GM21367 (cell line): Measurements from ENCODE around the gene FGF18.

Source experiments
- ATAC-seq: cut with Tn5 transposase; IDR thresholded peaks from one replicate; pipeline ENCODE4 v1.9.1; 2021; ENCODE audit not compliant: unreplicated experiment

The FGF18 gene

GRCh38 chr5:171436804-171437285 is 17.4 kb downstream of the FGF18 start:
- no peak for ATAC-seq

GRCh38 chr5:171437286-171437821 is 17.9 kb downstream of the FGF18 start:
- no peak for ATAC-seq

- ATAC-seq: no peak
These were observed 19.3 kb downstream of the FGF18 start for GRCh38 chr5:171438738-171439137.

- no peak for ATAC-seq
These were observed 21.9 kb downstream of the FGF18 start for GRCh38 chr5:171441246-171441791.

- no peak for ATAC-seq
These were observed 23.0 kb downstream of the FGF18 start for GRCh38 chr5:171442287-171443042.

- no peak for ATAC-seq
These were observed 25.1 kb downstream of the FGF18 start for GRCh38 chr5:171444582-171444981.

- ATAC-seq: no peak
These were observed 26.4 kb downstream of the FGF18 start for GRCh38 chr5:171445644-171446516.

- no peak for ATAC-seq
These were observed 27.8 kb downstream of the FGF18 start for GRCh38 chr5:171447226-171447625.

- ATAC-seq: no peak
These were observed 30.0 kb downstream of the FGF18 start for GRCh38 chr5:171449426-171449825.

- no peak for ATAC-seq
These were observed 31.2 kb downstream of the FGF18 start for GRCh38 chr5:171450423-171451331.

- no peak for ATAC-seq
These were observed 32.0 kb downstream of the FGF18 start for GRCh38 chr5:171451421-171451820.

- no peak for ATAC-seq
These were observed 33.7 kb downstream of the FGF18 start for GRCh38 chr5:171453056-171453725.

GRCh38 chr5:171453988-171454387 is 34.5 kb downstream of the FGF18 start:
- no peak for ATAC-seq

- ATAC-seq: no peak
These were observed 35.1 kb downstream of the FGF18 start for GRCh38 chr5:171454549-171454948.

GRCh38 chr5:171455522-171455921 is 36.1 kb downstream of the FGF18 start:
- ATAC-seq: no peak

- ATAC-seq: no peak
These were observed 37.9 kb downstream of the FGF18 start for GRCh38 chr5:171457208-171457981.

- no peak for ATAC-seq
These were observed 40.4 kb downstream of the FGF18 start for GRCh38 chr5:171459839-171460238.

GRCh38 chr5:171462136-171462927 is 42.9 kb downstream of the FGF18 start:
- no peak for ATAC-seq
